Stimulated activated CD4-positive, alpha-beta T cell treated with anti-CD3 and anti-CD28 coated beads, TNF-alpha, amount 100 ng/mL, for 48 hours (primary cell): ENCODE data around the gene CHST2.

Experiments
- DNase-seq, 3 donors: peaks; one replicate each; pipeline ENCODE4 v3.0.0-alpha.2; 2020; ENCODE audit warnings: low read depth in 3 of 3

CHST2 gene

DNA sequence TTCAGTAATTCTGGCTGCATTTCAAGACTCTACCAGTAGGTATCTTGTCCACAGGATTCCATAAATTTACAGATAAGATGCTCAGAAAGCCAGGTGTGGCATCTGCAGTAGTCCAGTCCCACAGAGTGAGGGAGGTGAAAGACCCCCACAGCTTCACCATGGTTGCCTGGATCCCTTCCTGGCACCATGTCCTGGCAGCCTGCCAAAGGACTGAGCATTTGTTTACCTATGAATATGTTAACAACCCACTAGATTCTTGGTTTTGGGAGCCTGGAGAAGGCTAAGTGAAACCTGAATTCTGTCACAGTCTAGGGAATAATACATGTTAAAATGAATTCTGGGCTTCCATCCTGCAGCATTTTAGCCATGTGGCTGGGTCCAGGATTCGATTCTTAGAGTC is 14.9 kb downstream of the CHST2 start:
- DNase-seq, result no peak

- DNase-seq, result no peak
Observed at GRCh38 chr3:143135150-143135549, 15.6 kb downstream of the CHST2 start.

DNA sequence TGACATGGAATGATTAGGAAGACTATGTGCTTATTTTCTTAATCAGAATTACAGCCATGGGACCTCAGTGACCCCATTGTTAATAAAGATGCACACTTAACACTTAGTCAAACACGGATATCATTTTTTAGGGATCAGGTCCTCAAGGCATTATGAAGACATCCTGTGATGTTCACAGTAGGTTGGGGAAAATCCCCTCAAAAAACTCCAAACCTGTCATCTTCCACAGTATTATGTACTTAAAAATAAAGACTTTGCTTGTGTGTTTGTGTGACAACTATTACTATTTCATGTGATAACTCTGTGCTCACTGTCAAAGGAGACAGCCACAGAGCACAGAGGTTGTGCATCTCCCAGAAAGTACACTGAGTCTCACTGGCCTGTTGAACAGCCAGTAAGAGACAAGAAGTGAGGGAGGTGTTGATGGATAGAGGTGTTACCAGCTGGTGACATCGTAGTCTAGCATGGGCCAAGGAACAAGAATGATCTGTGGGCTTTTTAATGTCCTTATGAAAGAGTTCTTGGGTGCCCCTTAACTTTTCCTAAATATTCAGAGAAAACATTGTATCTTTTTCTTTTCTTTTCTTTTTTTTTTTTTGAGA is 18.0 kb downstream of the CHST2 start:
- no peak for DNase-seq

- no peak for DNase-seq
Observed at GRCh38 chr3:143138953-143139352, 19.4 kb downstream of the CHST2 start.

GRCh38 chr3:143139762-143140161 is 20.2 kb downstream of the CHST2 start:
- DNase-seq, result no peak

DNA sequence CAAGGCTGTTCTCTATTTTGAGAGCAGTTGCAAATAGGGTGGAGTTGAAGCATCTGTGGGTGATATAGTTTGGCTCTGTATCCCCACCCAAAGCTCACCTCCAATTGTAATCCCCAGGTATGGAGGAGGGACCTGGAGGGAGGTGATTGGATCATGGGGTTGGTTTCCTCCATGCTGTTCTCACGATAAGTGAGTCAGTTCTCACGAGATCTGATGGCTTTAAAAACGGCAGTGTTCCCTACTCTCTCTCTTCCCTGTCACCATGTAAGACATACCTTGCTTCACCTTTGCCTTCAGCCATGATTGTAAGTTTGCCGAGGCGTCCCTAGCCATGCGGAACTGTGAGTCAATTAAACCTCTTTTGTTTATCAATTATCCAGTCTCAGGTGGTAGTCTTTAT is 21.0 kb downstream of the CHST2 start:
- no peak for DNase-seq

DNA sequence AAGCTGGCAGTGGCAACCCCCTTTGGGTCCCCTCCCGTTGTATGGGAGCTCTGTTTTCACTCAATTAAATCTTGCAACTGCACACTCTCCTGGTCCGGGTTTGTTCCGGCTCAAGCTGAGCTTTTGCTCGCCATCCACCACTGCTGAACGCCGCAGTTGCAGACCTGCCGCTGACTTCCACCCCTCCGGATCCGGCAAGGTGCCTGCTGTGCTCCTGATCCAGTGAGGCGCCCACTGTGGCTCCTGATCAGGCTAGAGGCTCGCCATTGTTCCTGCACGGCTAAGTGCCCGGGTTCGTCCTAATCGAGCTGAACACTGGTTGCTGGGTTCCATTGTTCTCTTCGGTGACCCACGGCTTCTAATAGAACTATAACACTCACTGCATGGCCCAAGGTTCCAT is 22.8 kb downstream of the CHST2 start:
- DNase-seq, result no peak

GRCh38 chr3:143145906-143146305 is 26.3 kb downstream of the CHST2 start:
- no peak for DNase-seq

DNA sequence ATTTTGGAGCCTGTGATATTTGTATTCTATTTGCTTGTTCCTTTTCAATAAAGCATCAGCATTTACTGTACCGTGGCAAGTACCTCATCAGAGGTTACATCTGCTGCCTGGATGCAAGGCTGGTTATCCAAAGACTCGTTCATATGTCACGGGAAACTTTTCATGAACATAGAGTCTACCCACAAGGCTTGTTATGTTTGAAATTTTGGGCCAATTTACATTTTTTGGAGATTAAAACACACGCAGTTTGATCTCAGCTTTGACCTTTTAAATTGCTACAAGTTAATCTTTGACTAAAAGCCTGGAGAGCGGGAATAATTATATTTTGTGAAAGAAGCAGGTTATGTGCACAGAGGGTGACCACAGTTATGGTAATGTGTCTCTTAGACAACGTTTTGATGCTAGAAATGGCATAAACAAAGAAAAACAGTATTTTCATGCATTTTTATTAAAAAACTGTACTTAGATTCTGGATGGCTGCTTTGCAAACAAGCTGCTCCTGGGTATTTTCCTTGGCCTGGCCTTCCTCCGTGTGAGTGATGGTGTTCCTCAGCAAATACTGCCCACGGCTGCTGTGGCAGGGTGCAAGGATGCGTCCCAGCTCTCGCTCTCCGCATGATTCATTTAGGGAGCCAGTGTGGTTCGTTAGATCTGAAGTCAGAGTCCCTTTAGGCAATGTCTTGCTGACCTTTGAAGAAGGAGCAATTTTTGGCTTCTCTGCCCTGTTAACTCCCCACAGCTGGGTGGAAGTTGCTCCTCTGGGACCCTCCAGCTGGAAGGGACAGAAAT is 27.1 kb downstream of the CHST2 start:
- DNase-seq, result no peak

DNA sequence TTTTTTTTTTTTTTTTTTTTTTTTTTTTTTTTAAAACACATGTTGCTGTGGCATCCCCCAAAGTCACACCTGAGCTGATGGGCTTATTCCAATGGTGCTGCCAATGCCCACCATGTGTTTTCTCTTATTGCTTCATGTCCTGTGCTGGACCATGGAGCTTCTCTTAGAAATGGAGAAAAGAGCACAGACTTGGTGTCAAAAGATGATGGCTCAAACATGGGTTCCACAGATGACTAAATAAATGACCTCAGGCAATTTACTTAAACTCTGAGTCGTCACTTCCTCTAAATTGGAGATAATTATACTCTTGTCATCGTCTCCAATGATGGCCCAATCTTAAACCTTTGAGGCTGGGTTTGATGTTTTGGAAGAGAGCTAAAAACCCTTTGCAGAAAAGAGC is 28.1 kb downstream of the CHST2 start:
- no peak for DNase-seq

DNA sequence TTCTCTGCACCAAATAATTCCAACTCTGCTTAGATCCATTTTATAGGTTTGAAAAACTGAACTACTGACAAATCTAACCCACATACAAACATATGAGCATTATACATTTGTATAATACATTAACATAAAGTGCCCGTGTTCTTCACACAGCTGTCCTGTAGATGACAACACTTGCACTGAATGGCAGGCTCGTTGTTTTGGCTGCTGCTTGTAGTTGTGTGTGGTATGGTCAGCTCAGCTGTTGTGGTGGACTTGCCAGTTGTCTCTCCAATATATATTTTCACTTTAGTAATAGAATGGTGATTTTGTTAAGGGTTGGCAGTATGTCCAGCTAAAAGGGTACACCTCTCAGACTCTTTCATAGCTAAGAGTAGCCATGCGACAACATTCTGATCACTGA is 30.5 kb downstream of the CHST2 start:
- DNase-seq, result no peak

DNA sequence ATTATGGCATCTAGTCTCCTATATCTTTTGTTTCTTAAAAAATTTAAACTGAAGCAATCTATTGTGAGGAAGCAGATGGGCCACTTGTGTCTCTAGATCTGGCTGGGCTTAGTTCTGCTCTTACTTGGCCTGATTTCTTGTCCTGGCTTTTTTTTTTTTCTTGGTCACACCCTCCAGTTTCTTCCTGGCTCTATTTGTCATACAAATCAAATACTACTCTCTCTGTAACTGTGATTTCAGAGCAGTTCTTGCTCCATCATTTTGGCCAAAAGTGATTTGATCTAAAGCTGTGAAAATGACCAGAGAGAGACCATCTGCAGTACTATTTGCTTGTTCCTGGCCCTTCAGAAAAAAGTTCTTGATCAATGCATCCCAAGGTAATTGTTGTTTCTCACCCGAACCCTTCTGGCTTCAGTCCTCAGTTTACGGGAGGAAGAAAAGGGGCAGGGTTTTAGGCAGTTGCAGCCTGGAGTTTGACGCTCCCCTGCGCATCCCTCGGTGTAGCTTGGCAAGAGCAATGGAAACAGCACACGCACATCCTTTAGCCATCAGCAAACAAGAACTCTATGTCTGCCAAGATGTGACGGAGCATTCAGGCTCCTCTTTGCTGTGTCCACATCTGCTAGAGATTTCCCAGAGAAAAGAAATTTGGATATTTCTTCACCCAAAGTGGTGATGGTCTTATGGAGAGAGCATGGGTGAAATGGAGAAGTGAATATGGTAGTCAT is 31.6 kb downstream of the CHST2 start:
- no peak for DNase-seq

GRCh38 chr3:143152043-143152442 is 32.5 kb downstream of the CHST2 start:
- DNase-seq, result no peak

GRCh38 chr3:143155756-143156155 is 36.2 kb downstream of the CHST2 start:
- no peak for DNase-seq

- no peak for DNase-seq
Observed at GRCh38 chr3:143158014-143158988, 38.7 kb downstream of the CHST2 start.

GRCh38 chr3:143160437-143160836 is 40.9 kb downstream of the CHST2 start:
- no peak for DNase-seq

DNA sequence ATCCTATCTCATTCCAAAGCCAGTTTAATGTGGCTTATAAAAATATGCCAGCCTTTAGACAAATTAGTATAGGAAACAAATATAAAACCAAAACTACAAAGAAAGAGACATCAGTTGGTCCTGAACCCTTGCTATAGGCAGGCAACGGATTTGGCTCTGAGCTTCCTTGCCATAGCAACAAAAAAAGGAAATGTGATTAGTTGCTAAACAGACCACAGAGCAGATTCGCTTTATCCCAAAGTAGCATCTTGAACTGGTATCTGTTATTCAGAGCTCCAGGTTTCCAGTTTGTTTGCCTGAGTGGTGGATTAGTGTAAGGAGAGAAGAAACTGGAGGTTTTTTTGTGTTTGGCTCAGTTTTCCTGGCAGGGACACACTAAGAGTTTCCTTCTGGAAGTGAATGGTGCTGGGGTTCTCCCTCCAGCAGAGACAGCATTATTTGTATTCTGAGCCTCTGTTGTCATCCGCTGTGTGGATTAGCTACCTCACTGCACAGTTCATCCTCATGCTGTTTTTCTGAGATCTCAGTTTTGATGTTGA is 44.1 kb downstream of the CHST2 start:
- DNase-seq, result no peak

DNA sequence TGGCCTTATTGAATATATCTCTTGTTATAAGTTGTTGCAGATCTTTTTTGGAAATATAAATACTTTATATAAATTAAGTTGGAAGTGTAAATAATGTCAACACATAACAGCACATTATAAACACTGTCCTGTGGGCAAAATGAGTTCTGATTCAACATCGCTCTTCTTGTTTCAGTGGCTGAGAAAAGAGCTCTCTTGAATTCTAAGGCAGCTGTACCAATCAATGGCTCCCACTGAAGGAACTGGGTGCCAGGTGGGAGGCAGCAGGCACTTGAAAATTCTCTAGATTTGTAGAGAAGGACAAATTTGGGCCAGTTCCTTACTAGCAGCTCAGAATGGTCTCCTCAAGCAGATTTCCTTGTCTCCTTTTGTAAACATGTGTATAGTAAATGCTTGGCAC is 45.6 kb downstream of the CHST2 start:
- DNase-seq, result no peak

GRCh38 chr3:143165612-143166285 is 46.2 kb downstream of the CHST2 start:
- peak in 1 of 3 donors; percentile 25 for DNase-seq

- no peak for DNase-seq
Observed at GRCh38 chr3:143166376-143166775, 46.8 kb downstream of the CHST2 start.
